Adrenal gland (tissue), 12 donors: ENCODE data around the gene MYL7. TPM values are rescaled to one million over a fixed set of nuclear protein-coding genes. Genes with fewer than 3 reads are reported as not detected.

Experiments
- DNase-seq, 7 donors: peaks; one replicate each; pipeline ENCODE4 v3.0.0-alpha.2; 2019 to 2020
- H3K27ac ChIP-seq, 5 donors: fragments of 200-600 bp; sonication (generic) in 4 of 5; 1 replicate in 3 of 5; 2 replicates in 2 of 5; pipeline versions ENCODE4 v1.5.1 to v1.8.0; 2016 to 2020; ENCODE audit warnings: mild to moderate bottlenecking in 1 of 5
- H3K27me3 ChIP-seq: fragments of 200-600 bp; 2 replicates; pipeline ENCODE4 v1.8.0; 2021
- H3K36me3 ChIP-seq, 2 donors: fragments of 200-600 bp; replicated peaks in 1 of 2; 1 replicate in 1 of 2; 2 replicates in 1 of 2; pipeline versions ENCODE4 v1.5.1 to v1.8.0; 2018 to 2022
- H3K4me1 ChIP-seq, 2 donors: fragments of 200-600 bp; replicated peaks in 1 of 2; 1 replicate in 1 of 2; 2 replicates in 1 of 2; pipeline versions ENCODE4 v1.5.1 to v1.8.0; 2018 to 2021
- H3K4me3 ChIP-seq, 4 donors: fragments of 200-600 bp; sonication (generic) in 3 of 4; one replicate each; pipeline ENCODE4 v1.5.1; 2016 to 2018
- H3K9me3 ChIP-seq, 3 donors: fragments of 200-600 bp; sonication (generic) in 1 of 3; replicated peaks in 1 of 3; 1 replicate in 2 of 3; 2 replicates in 1 of 3; pipeline versions ENCODE4 v1.5.1 to v1.8.0; 2016 to 2021
- POLR2A ChIP-seq, 2 donors: fragments of 450-650 bp; IDR thresholded peaks; one replicate each; pipeline ENCODE4 v1.6.1; 2017; ENCODE audit warnings: antibody characterized with exemption in 2 of 2, mild to moderate bottlenecking in 2 of 2, moderate library complexity in 1 of 2
- WGBS, 4 donors: extraction: QIAGEN DNeasy Blood & Tissue Kit in 2 of 4; methylation state at CpG; one replicate each; pipeline versions ENCODE4 v1.1.5 to v1.1.7; 2013 to 2017; 5-methylcytosine and 5-hydroxymethylcytosine counted together
- intact Hi-C, 2 donors: fragments of 100-400 bp; cut with DNase I; formaldehyde crosslinking; loops; one replicate each; pipeline versions ENCODE4 v1.14.1 to v1.15.0; 2022 to 2023
- polyA plus RNA-seq, 3 donors: library from polyadenylated mRNA; stranded (reverse); fragments of 200-250 nt in 2 of 3; fragments of 350-450 nt in 1 of 3; fragmentation: Illumina TruSeq in 1 of 3; extraction: RNeasy Lipid Tissue Mini Kit (QIAGEN cat#74804) in 1 of 3; gene quantifications; one replicate each; pipeline ENCODE4 v1.2.3, GENCODE V29; 2013 to 2014
- total RNA-seq, 9 donors: library from RNA; depleted of rRNA in 4 of 9; stranded (reverse); fragments of >200 nt in 4 of 9; fragments of 120-200 nt in 1 of 9; fragmentation: NEBNext Ultra II Directional in 1 of 9; extraction: Animal tissue kit (Norgen Biotek cat#: 25700) in 1 of 9; gene quantifications; one replicate each; pipeline versions ENCODE4 v1.1.0 to v1.2.4, GENCODE V29; 2013 to 2023
- TF ChIP-seq, protein P1 (sequence below), 6 experiments: fragments of 450-650 bp in 4 of 6; fragments of 200-600 bp in 2 of 6; sonication (generic) in 1 of 6; IDR thresholded peaks; 1 replicate in 5 of 6; 2 replicates in 1 of 6; pipeline versions ENCODE4 v1.5.1 to v1.8.0; 2016 to 2021; ENCODE audit warnings: antibody characterized with exemption in 6 of 6, mild to moderate bottlenecking in 2 of 6, moderate library complexity in 1 of 6
- donor health status: healthy with polysubstance abuse.
- donor health status: Bipolar disorder and iron deficiency.
- donor health status: DM: yes; HTN: yes; CAD: no.
- donor health status: DM: no; HTN: no; CAD: no.
- donor health status: DM: no; HTN: no; CAD: no.
- donor health status: DM: yes; HTN: yes; CAD: no.

MYL7 gene
- total and polyA plus RNA-seq, 12 donors = 0.17 to 3.5 (median 0.24) TPM; not detected in 9

DNA sequence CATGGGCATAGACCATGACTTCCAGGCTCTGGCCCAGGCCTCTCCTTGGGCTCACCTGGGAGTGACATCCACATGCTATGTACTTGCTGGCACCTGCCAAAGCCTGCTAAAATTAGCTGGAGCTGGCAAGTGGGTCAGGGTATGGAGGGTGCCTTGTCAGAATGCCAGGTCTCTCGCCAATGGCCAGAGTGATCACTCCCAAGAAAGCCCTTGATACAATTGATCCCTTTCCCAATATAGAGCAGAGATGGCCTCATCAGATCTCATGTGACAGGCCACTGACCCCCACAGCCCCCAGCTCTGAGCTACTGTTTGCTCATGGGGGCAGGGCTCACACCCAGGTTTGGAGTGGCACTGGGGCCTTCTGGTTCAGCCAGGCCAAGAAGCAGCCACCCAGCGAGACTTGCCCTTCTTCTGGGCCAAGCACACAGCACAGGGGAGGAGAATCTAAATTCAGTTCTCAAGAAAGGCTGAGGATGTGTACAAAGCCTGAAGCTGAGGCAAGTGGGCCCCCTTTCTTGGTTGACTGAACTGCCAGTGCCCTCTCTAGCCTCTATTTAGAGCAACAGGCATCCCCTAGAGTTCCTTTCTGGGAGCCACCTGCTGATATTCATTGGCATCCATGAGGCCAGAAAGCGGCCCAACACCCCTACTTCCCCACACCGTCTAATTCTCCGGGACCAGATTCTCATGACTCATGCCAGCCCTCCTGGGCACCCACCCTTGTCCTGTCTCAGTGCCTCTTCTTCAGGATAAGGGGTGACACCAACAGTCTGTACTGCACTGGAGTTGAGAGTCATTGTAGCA is 18.9 kb upstream of the MYL7 start:
- H3K4me3 ChIP-seq = no peak overlapping the region
- H3K4me1 ChIP-seq = no peaks in the 10 kb centered on the region
- no peaks in the 10 kb centered on the region for H3K9me3 ChIP-seq
- H3K27ac ChIP-seq = no peak overlapping the region
- intact Hi-C loops = no loop called here
- no peaks in the 10 kb centered on the region for H3K27me3 ChIP-seq
- H3K36me3 ChIP-seq = no peaks in the 10 kb centered on the region
- TF ChIP-seq, protein P1, sequence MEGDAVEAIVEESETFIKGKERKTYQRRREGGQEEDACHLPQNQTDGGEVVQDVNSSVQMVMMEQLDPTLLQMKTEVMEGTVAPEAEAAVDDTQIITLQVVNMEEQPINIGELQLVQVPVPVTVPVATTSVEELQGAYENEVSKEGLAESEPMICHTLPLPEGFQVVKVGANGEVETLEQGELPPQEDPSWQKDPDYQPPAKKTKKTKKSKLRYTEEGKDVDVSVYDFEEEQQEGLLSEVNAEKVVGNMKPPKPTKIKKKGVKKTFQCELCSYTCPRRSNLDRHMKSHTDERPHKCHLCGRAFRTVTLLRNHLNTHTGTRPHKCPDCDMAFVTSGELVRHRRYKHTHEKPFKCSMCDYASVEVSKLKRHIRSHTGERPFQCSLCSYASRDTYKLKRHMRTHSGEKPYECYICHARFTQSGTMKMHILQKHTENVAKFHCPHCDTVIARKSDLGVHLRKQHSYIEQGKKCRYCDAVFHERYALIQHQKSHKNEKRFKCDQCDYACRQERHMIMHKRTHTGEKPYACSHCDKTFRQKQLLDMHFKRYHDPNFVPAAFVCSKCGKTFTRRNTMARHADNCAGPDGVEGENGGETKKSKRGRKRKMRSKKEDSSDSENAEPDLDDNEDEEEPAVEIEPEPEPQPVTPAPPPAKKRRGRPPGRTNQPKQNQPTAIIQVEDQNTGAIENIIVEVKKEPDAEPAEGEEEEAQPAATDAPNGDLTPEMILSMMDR (IDR thresholded peaks at IDR 0.05) = no peak
- TF ChIP-seq POLR2A (IDR thresholded peaks at IDR 0.05) = no peak
- DNase-seq = no peak
- WGBS, 4 donors = 86 to 98% (median 89%) methylated on average over 3 to 5 of the region's 5 CpGs

DNA sequence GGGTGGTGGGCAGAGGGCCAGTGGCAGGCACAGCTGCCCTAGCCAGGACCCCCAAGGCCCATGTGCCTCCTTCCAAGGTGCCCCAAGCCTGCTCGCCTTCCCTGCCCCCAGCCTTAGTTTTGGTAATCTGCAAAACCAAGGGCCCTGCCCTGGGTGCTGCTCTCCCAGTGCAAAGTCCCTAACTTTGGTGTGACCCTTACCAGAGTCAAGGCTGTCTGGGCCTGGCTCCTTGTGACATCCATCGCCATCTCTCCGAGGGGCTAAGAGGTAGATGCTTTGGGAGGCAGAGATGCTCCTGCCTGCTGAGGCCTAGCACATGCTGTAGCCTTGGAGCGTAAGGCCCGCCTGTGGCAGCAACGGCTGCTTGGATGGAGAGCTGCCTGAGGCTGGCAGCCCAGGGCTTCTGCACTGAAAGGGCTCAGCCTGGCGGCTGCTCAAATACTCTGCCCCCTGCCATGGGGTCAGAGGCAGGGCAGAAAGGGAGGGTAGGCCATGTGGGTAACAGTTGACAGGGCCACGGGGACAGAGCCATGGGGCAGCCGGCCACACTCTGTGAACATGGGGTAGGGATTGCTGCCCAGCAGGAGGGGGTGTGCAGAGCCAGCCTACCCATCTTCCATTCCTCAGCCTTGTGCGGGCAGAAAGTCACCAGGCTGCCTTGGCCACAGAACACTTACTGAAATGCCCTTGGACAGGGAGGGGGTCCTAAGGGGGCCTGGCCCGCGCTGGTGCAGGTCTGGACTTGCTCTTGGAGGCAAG is 17.9 kb upstream of the MYL7 start:
- H3K4me1 ChIP-seq = no peaks in the 10 kb centered on the region
- no peaks in the 10 kb centered on the region for H3K27me3 ChIP-seq
- WGBS, 4 donors = 87 to 94% (median 91%) methylated on average over 10 to 12 of the region's 12 CpGs
- DNase-seq = no peak
- H3K36me3 ChIP-seq = no peaks in the 10 kb centered on the region
- H3K9me3 ChIP-seq = no peaks in the 10 kb centered on the region
- H3K4me3 ChIP-seq = no peak overlapping the region
- intact Hi-C loops = no loop called here
- TF ChIP-seq POLR2A (IDR thresholded peaks at IDR 0.05) = no peak
- TF ChIP-seq, protein P1 (IDR thresholded peaks at IDR 0.05) = no peak
- H3K27ac ChIP-seq = no peak overlapping the region

DNA sequence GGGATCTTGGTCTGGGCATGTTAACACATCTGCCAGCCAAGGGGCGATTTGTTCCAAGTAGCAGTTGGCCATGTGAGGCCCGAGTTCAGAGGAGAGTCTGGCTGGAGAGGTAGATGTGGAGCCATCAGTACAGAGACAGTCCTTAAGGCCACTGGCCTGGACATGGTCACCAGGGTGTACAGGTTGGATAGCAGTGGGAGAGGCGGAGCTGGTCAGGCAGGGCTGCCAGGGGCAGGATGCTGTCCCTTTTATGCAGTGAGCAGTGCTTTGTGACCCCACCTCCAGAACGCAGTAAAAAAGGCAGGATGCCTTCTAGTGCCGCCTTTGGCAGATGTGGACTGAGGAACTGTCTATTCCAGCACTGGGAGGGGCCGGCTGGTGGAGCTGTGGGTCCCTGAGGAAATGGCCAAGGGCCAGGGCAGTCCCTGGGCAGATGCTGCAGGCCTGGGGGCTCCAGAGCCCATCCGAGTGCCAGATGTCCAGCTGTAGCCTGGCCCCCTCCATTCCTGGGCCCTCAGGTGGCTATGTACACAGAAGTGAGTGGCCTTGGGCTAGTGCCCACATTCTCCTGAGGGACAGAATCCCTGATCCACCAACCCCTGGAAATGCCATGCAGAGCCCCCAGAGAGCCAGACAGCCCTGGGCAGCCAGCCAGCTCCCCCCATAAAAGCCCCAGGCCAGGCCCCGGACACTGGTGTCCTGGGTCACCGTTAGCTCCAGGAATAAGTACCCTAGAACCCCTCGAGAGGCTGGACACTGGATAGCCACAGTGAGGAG is 17.2 kb upstream of the MYL7 start:
- 74 to 81% (median 78%) methylated on average over 6 to 10 of the region's 10 CpGs for WGBS, 4 donors
- Histone ChIP-seq H3K27me3 (no peaks in the 10 kb centered on the region), H3K9me3 (no peaks in the 10 kb centered on the region), H3K27ac (no peak overlapping the region), H3K4me3 (no peak overlapping the region), H3K4me1 (no peaks in the 10 kb centered on the region), H3K36me3 (no peaks in the 10 kb centered on the region)
- TF ChIP-seq POLR2A (IDR thresholded peaks at IDR 0.05) = no peak
- TF ChIP-seq, protein P1 (IDR thresholded peaks at IDR 0.05) = no peak
- DNase-seq = no peak
- intact Hi-C loops = no loop called here
